ENCODE measurements around the gene UBXN10. TPM values are rescaled to one million over a fixed set of nuclear protein-coding genes. Genes with fewer than 3 reads are reported as not detected.

The UBXN10 gene
- total RNA-seq, 2 experiments from 2014 or later: 0.41 to 0.63 TPM

DNA sequence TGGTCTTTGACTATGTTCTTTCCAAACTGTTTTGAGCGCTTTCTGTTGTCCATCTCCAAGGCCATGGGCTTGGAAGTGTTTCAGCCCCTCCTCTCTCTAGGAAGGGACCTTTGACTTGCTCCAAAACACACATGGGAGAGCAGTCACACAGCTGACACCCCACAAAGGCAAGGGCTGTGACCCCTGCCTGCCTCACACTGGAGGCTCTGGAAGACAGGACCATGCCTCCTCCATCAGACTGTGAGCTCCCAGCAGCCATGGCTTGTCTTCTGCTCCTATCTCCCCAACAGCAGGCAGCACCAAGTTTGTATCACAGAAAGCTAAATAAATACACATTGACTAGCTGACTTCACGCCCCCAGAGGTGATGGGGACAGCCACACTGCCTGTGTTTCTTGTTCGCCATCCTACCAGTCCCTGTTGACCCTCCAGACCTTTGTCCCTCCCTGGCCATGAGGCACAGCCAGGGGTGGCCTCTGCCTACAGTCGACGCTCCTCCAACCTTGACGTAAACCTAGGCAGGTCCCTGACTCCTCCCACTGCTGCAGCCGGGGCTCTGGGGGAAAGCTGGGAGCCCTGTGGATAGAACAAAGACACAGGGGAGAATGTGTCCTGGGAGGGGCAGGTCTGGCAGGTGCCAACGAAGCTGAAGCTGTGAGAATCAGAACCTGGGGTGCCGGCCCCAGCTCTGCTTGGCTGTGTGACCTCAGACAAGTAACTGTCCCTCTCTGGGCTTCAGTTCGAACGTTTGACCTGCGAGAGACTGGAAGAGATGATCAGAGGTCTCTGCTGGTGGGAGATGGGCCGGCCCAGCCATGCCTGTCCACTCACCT is 41.9 kb upstream of the UBXN10 start:
- CTCF ChIA-PET: no interaction called here
- Mint-ChIP-seq H3K36me3 (ENCODE audit: low read depth) (no peaks in the 10 kb centered on the region), H3K9me3 (ENCODE audit: low read depth) (no peaks in the 10 kb centered on the region), H3K27ac (no peak overlapping the region), H3K27me3 (peaks cover 5% of the 10 kb centered on the region), H3K4me1 (no peaks in the 10 kb centered on the region), H3K4me3 (no peak overlapping the region)
- DNase-seq (no peak), ATAC-seq (no peak)
- intact Hi-C loops (cut with DNase I, micrococcal nuclease): no loop called here
- POLR2A ChIA-PET: no interaction called here

DNA sequence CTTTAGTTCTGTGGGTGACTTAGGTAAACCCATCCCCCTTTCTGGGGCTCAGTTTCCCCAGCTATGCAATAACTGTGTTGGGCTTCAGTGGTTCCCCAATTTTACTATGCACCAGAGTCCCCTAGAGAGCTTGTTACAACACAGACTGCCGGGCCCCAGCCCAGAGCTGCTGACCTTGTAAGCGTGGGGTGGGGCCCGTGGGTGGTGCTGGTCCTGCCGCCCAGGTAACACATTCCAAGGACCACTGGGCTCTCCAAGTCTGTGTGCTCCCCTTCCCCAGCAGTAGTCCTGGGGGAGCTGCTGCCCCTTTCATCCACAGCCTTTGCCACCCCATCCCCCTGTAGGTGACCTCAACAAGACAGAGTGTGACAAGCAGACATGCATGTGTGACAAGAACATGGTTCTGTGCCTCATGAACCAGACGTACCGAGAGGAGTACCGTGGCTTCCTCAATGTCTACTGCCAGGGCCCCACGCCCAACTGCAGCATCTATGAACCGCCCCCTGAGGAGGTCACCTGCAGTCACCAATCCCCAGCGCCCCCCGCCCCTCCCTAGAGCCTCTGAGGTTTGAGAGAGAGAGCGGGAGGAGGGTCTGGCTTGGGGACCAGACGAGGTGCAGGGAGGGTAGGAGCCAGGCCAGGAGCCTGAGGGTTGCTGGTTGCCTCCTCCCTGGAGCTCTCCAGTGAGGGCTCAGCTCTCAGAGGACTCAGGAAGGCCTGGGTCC is 37.9 kb upstream of the UBXN10 start:
- no peaks in the 10 kb centered on the region for H3K9me3 Mint-ChIP-seq (ENCODE audit: low read depth)
- H3K4me1 Mint-ChIP-seq: peaks cover 3% of the 10 kb centered on the region
- H3K36me3 Mint-ChIP-seq (ENCODE audit: low read depth): no peaks in the 10 kb centered on the region
- no peaks in the 10 kb centered on the region for H3K27me3 Mint-ChIP-seq
- H3K27ac Mint-ChIP-seq: no peak overlapping the region
- DNase-seq (no peak), ATAC-seq (no peak)
- ChIA-PET CTCF (interaction anchor here (0.6 to 2.1 kb wide), 4 partner anchors 47 to 270 kb away, joined by 3 to 6 read pairs (median 4); no protein-coding TSS in a partner anchor), POLR2A (no interaction called here)
- intact Hi-C loops (cut with DNase I, micrococcal nuclease): no loop called here
- no peak overlapping the region for H3K4me3 Mint-ChIP-seq

DNA sequence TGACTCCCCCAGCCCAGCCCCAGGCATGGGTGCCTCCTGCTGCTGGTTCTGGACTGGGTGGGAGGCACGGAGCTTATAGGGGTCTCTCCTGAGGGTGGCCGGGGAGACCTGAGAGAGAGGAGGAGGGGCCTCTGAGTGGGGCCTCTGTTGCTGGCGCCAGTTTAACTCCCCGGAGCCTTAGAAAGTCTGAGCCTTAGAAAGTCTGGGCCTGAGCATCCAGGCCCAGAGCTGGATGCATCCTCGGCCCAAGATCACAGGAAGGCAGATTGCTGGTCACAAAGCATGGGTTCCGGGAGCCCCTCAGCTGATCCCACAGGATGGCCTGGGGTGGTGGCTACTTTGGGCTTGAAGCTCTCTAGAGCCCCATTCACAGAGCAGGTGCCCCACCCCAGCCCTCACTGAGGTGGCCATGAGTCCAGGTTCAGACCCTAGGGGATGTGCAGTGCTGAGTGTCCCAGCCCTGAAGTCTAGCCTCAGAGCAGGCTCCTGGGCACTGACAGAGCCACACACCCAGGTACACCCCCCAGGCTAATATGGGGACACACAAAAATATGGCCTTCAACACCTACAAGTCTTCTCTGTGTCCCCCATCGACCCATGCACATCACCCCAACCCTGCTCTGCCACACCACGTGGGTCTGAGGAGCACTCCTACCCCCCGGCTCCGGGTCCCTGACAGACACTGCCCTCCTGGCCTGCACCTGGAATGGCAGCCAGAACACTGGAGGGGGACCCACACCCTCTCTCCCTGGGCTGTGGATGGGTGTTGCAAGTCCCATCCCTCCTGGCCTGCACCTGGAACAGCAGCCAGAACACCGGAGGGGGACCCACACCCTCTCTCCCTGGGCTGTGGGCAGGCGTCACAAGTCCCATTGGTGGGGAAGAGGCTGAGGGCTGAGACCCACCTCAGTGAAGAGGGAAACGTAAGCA is 37.1 kb upstream of the UBXN10 start:
- H3K36me3 Mint-ChIP-seq (ENCODE audit: low read depth): no peaks in the 10 kb centered on the region
- H3K4me3 Mint-ChIP-seq: no peak overlapping the region
- H3K9me3 Mint-ChIP-seq (ENCODE audit: low read depth): no peaks in the 10 kb centered on the region
- no peaks in the 10 kb centered on the region for H3K27me3 Mint-ChIP-seq
- CTCF ChIA-PET: interaction anchor here (0.6 to 2.1 kb wide), 3 partner anchors 174 to 271 kb away, joined by 3 to 6 read pairs (median 4); no protein-coding TSS in a partner anchor
- ATAC-seq (no peak), DNase-seq (no peak)
- peaks cover 3% of the 10 kb centered on the region for H3K4me1 Mint-ChIP-seq
- intact Hi-C loops (cut with DNase I, micrococcal nuclease): no loop called here
- H3K27ac Mint-ChIP-seq: no peak overlapping the region
- POLR2A ChIA-PET: no interaction called here

DNA sequence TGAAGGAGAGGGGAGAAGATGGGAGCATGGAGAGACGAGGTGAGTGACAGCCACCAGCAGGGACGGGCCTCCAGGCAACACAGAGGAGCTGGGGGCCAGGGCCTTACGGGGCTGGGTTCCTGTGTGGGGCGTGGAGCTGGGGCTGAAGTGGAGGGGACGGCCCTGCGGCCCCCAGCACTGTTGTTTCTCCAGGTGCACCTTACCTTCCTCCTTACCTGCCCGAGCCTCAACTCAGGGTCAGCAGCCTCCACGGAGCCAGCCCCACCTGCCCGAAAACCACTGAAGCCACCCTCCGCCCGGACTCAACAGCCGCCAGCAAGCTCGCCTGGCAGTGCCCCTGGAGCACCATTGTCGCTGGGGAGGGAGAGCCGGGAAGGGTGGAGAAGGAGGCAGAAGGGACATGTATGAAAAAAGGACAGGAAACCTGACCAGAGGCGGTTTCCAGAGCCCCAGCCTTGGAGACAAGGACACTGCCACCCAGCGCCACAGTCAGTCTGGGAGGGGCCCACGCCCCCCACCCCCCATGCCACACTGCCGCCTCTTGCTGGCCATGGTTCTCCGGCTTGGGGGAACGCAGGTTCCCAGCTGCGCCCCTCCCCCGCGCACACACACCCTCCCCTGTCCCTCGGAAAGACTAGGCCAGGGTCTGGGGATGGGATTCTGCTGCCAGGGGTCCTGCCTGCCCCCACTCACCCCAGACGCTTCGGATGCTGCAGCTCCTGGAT is 36.1 kb upstream of the UBXN10 start:
- no peak for DNase-seq
- CTCF ChIA-PET: no interaction called here
- H3K4me3 Mint-ChIP-seq: no peak overlapping the region
- intact Hi-C loops (cut with DNase I, micrococcal nuclease): loop anchor here (5.0 to 10.0 kb wide), 3 partner anchors 92 to 435 kb away; partner anchors contain the start of gene PLA2G2A (in 1 of the 2)
- no peak overlapping the region for H3K27ac Mint-ChIP-seq
- peaks cover 9% of the 10 kb centered on the region for H3K4me1 Mint-ChIP-seq
- H3K36me3 Mint-ChIP-seq (ENCODE audit: low read depth): no peaks in the 10 kb centered on the region
- POLR2A ChIA-PET: no interaction called here
- ATAC-seq: no peak
- H3K9me3 Mint-ChIP-seq (ENCODE audit: low read depth): no peaks in the 10 kb centered on the region
- H3K27me3 Mint-ChIP-seq: no peaks in the 10 kb centered on the region

DNA sequence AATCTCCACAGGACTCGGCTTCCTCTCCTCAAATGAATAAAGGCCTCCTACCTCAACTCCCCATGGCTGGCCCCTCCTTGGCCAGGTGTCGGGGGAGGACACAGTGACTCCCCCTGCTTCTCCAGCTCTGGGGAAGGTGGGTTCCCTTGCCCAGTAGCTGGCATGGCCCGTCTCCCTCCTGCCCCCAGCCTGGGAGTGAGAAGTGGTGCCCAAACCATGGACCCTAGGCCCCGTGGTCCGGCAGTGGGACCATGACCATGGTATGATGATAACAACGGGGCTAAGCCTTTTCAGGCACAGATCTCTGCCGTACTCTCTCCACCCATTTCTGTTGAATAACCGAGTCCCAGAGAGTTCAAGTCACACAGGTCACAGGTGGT is 35.6 kb upstream of the UBXN10 start:
- peaks cover 9% of the 10 kb centered on the region for H3K4me1 Mint-ChIP-seq
- ATAC-seq (no peak), DNase-seq (no peak)
- CTCF ChIA-PET: interaction anchor here (1.9 kb wide), 1 partner anchor 232 kb away, joined by 20 read pairs; no protein-coding TSS in a partner anchor
- POLR2A ChIA-PET: no interaction called here
- no peaks in the 10 kb centered on the region for H3K9me3 Mint-ChIP-seq (ENCODE audit: low read depth)
- H3K4me3 Mint-ChIP-seq: no peak overlapping the region
- no peaks in the 10 kb centered on the region for H3K27me3 Mint-ChIP-seq
- H3K27ac Mint-ChIP-seq: no peak overlapping the region
- intact Hi-C loops (cut with DNase I, micrococcal nuclease): loop anchor here (5.0 to 10.0 kb wide), 3 partner anchors 93 to 436 kb away; partner anchors contain the start of gene PLA2G2A (in 1 of the 2)
- no peaks in the 10 kb centered on the region for H3K36me3 Mint-ChIP-seq (ENCODE audit: low read depth)

DNA sequence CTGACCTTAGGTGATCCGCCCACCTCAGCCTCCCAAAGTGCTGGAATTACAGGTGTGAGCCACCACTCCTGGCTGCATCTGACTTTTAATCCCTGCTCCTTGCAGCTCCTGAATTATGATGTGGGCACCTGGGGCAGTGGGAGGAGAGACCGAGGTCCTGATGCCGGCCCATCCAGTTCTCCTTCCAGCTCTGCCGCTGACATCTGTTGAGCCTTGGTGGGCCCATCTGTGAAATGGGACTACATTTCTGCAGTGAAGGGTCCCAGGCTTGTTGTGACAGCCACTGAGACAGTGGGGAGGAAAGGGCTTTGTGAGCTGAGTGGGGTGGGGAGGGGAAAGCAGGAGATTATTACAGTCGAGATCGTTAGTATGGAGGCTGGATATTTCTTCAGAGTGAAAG is 34.9 kb upstream of the UBXN10 start:
- H3K9me3 Mint-ChIP-seq (ENCODE audit: low read depth): no peaks in the 10 kb centered on the region
- ATAC-seq: no peak
- H3K27ac Mint-ChIP-seq: no peak overlapping the region
- H3K4me1 Mint-ChIP-seq: peaks cover 9% of the 10 kb centered on the region
- H3K27me3 Mint-ChIP-seq: no peaks in the 10 kb centered on the region
- intact Hi-C loops (cut with DNase I, micrococcal nuclease): loop anchor here (5.0 to 10.0 kb wide), 3 partner anchors 94 to 436 kb away; partner anchors contain the start of gene PLA2G2A (in 1 of the 2)
- DNase-seq: no peak
- POLR2A ChIA-PET: no interaction called here
- CTCF ChIA-PET: interaction anchor here (0.7 to 3.1 kb wide), 7 partner anchors 86 to 269 kb away, joined by 3 to 20 read pairs (median 3); partner anchors contain the start of gene OTUD3
- no peaks in the 10 kb centered on the region for H3K36me3 Mint-ChIP-seq (ENCODE audit: low read depth)
- no peak overlapping the region for H3K4me3 Mint-ChIP-seq

DNA sequence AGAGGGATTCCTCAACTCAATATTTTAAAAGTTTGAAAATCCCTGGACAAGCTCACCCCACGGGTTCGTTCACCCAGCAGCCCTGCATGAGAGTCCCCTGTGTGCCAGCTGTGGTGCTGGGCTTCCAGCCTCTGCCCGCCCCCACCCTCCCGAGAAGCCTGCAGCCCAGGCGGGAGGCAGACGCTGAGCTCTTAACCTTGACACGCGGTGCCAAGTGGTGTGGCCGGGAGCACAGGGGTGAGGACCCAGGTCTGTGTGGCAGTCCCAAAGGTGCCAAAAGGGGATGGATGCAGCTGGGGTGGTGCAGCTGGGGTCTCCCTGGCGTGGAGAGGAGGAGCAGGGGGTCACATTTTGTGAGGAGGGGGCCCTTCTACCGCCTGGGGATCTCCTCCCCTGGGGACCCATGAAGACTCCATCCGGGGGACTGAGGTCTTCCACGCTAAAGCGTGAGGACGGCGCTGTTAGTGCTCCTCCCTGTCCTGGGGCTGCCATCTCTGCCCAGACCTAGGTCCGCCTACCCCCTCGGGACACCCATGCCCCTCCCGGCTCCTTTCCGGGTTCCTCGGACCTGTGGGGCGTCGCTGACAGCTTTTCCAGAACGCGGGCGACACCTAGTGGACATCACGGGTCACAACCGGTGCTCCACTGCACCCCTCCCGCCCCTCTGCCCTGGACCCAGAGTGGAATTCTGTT is 33.8 kb upstream of the UBXN10 start:
- Mint-ChIP-seq H3K4me3 (peak overlapping the region; percentile 48), H3K27ac (no peak overlapping the region), H3K9me3 (ENCODE audit: low read depth) (no peaks in the 10 kb centered on the region), H3K27me3 (no peaks in the 10 kb centered on the region), H3K36me3 (ENCODE audit: low read depth) (no peaks in the 10 kb centered on the region), H3K4me1 (peaks cover 9% of the 10 kb centered on the region)
- POLR2A ChIA-PET: interaction anchor here (0.5 to 1.0 kb wide), 2 partner anchors 270 to 283 kb away, joined by 3 read pairs; partner anchors contain the start of gene OTUD3
- ATAC-seq (peak; percentile 97), DNase-seq (peak; percentile 88)
- CTCF ChIA-PET: interaction anchor here (0.5 to 3.1 kb wide), 27 partner anchors 14 to 1666 kb away, joined by 3 to 20 read pairs (median 4); partner anchors contain the start of gene OTUD3
- intact Hi-C loops (cut with DNase I, micrococcal nuclease): loop anchor here (1.0 to 10.0 kb wide), 9 partner anchors 51 to 491 kb away; partner anchors contain the start of genes OTUD3 (in 1 of the 2) and PLA2G2A (in 1 of the 2)

DNA sequence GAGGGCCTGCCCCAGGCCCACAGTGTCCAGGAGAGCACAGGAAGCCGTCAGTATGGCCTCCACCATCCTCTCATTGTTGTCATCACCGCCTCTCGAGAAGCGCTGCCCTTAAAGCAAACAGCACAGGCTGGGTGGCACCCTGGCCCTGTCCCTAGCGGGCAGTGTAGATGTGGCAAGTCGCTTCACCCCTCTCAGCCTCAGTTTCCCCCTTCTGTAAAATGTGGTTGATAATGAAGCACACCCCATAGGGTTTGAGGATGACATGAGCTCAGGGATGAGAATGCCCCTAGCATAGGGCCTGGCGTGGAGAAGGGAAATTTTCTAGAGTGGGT is 33.3 kb upstream of the UBXN10 start:
- Mint-ChIP-seq H3K4me1 (peaks cover 9% of the 10 kb centered on the region), H3K9me3 (ENCODE audit: low read depth) (no peaks in the 10 kb centered on the region), H3K36me3 (ENCODE audit: low read depth) (no peaks in the 10 kb centered on the region), H3K27ac (no peak overlapping the region), H3K4me3 (peak overlapping the region; percentile 48), H3K27me3 (no peaks in the 10 kb centered on the region)
- CTCF ChIA-PET: interaction anchor here (0.6 to 3.1 kb wide), 13 partner anchors 28 to 271 kb away, joined by 3 to 14 read pairs (median 8); partner anchors contain the start of gene OTUD3
- no peak for ATAC-seq
- no peak for DNase-seq
- intact Hi-C loops (cut with DNase I, micrococcal nuclease): loop anchor here (1.0 to 10.0 kb wide), 9 partner anchors 51 to 492 kb away; partner anchors contain the start of genes OTUD3 (in 1 of the 2) and PLA2G2A (in 1 of the 2)
- POLR2A ChIA-PET: no interaction called here

DNA sequence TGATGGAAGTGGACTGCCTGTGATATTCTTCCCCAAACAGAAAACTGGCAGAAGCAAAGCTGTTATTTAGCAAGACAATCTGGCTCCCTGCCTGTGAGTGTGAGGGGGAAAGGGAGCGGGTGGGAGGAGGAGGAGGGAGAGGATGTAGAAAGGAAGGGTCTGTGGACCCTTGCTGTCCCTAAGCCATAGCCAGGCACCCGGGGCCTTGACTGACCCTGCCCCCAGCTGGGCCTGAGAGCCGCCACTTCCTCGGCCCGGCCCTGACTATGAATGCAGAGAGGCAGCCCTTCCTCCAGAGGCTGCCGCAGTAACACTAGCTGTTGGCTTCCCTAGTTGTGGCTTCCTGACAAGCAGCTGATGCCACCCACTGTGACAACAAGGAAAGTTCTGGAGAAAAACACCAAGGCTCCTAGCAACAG is 32.9 kb upstream of the UBXN10 start:
- H3K4me1 Mint-ChIP-seq: peaks cover 9% of the 10 kb centered on the region
- no peak overlapping the region for H3K4me3 Mint-ChIP-seq
- POLR2A ChIA-PET: no interaction called here
- no peak overlapping the region for H3K27ac Mint-ChIP-seq
- ATAC-seq (no peak), DNase-seq (no peak)
- CTCF ChIA-PET: interaction anchor here (0.6 to 3.1 kb wide), 12 partner anchors 26 to 271 kb away, joined by 3 to 14 read pairs (median 4); partner anchors contain the start of gene OTUD3
- H3K27me3 Mint-ChIP-seq: no peaks in the 10 kb centered on the region
- intact Hi-C loops (cut with DNase I, micrococcal nuclease): loop anchor here (1.0 to 10.0 kb wide), 9 partner anchors 52 to 492 kb away; partner anchors contain the start of genes OTUD3 (in 1 of the 2) and PLA2G2A (in 1 of the 2)
- no peaks in the 10 kb centered on the region for H3K9me3 Mint-ChIP-seq (ENCODE audit: low read depth)
- no peaks in the 10 kb centered on the region for H3K36me3 Mint-ChIP-seq (ENCODE audit: low read depth)

All from activated CD4-positive, alpha-beta T cell treated with anti-CD3 and anti-CD28 coated beads for 36 hours (primary cell).